Stimulated activated CD4-positive, alpha-beta T cell treated with anti-CD3 and anti-CD28 coated beads, Interleukin-4, amount 100 ng/mL, for 48 hours (primary cell): ENCODE data around the gene LUC7L3.
"Not testable (repeated sequence)": the region's sequence is repeated elsewhere in the genome, so short reads cannot be mapped to it uniquely, and the experiment has no call there.

Source experiments
- DNase-seq, 2 donors: peaks; one replicate each; pipeline ENCODE4 v3.0.0-alpha.2; 2020; ENCODE audit warnings: low read depth in 2 of 2

LUC7L3 gene

GRCh38 chr17:50686494-50687199 is 32.8 kb upstream of the LUC7L3 start:
- DNase-seq, result no peak

GRCh38 chr17:50687200-50688066 is 32.0 kb upstream of the LUC7L3 start:
- no peak for DNase-seq

- no peak for DNase-seq
These were observed 31.2 kb upstream of the LUC7L3 start for GRCh38 chr17:50688245-50688644.

GRCh38 chr17:50689251-50689650 is 30.2 kb upstream of the LUC7L3 start:
- DNase-seq, result no peak

- DNase-seq, result no peak
These were observed 29.2 kb upstream of the LUC7L3 start for GRCh38 chr17:50689956-50690886.

GRCh38 chr17:50690887-50691549 is 28.4 kb upstream of the LUC7L3 start:
- no peak for DNase-seq

GRCh38 chr17:50691550-50692447 is 27.6 kb upstream of the LUC7L3 start:
- DNase-seq, result no peak

- DNase-seq, result no peak
These were observed 26.9 kb upstream of the LUC7L3 start for GRCh38 chr17:50692448-50693035.

- DNase-seq, result no peak
These were observed 26.2 kb upstream of the LUC7L3 start for GRCh38 chr17:50693036-50693682.

GRCh38 chr17:50696365-50696879 is 23.0 kb upstream of the LUC7L3 start:
- DNase-seq, result no peak

- DNase-seq, result no peak
These were observed 22.3 kb upstream of the LUC7L3 start for GRCh38 chr17:50697062-50697461.

- no peak for DNase-seq
These were observed 21.6 kb upstream of the LUC7L3 start for GRCh38 chr17:50697663-50698272.

- no peak for DNase-seq
These were observed 20.0 kb upstream of the LUC7L3 start for GRCh38 chr17:50699410-50699809.

GRCh38 chr17:50703162-50703561 is 16.2 kb upstream of the LUC7L3 start:
- DNase-seq, result no peak

- peak; percentile 81 to 88 for DNase-seq
These were observed 11.9 kb upstream of the LUC7L3 start, which contains the start of gene ANKRD40 for GRCh38 chr17:50707289-50708049. Gene ANKRD40 (minus strand): TSS chr17:50707914. CDS start chr17:50707654, 260 bp downstream.

- DNase-seq, result no peak
These were observed 11.1 kb upstream of the LUC7L3 start for GRCh38 chr17:50708050-50709000.

GRCh38 chr17:50709053-50709452 is 10.3 kb upstream of the LUC7L3 start:
- DNase-seq, result not testable (repeated sequence)
